GM19468 (cell line): ENCODE measurements around the gene CEP55.
A peak's percentile ranks its signal among the peaks of the same experiment; 100 is the strongest.
"Not testable (repeated sequence)": the region's sequence is repeated elsewhere in the genome, so short reads cannot be mapped to it uniquely, and the experiment has no call there.

ENCODE experiments used
- ATAC-seq: cut with Tn5 transposase; IDR thresholded peaks from one replicate; pipeline ENCODE4 v1.9.1; 2021; ENCODE audit warnings: mild to moderate bottlenecking, moderate library complexity, moderate number of reproducible peaks; ENCODE audit not compliant: unreplicated experiment; ENCODE audit errors: extremely low read depth

The CEP55 gene

DNA sequence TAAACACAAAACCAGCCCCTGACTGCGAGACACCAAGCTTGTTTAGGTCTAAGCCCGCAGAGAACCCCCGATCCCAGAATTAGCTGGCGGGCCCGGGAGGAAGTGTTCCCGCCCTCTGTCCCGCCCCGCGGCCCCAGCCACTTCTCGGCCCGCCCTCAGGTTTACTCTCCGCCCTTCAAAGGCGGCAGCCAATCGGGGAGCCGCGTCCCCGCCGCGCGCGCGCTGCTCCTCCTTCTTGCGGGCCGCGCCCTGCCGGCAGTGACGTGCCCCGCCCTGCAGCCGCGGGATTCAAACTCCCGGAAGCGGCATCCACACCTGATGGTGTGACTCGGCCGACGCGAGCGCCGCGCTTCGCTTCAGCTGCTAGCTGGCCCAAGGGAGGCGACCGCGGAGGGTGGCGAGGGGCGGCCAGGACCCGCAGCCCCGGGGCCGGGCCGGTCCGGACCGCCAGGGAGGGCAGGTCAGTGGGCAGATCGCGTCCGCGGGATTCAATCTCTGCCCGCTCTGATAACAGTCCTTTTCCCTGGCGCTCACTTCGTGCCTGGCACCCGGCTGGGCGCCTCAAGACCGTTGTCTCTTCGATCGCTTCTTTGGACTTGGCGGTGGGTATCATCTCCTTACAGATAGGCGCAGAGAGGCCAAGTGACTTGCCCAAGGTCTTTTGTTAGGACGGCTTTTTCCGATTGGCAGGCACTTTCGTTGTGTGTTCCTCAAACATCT is at the start of gene CEP55:
Gene CEP55 (plus strand): TSS at position 291 of the 720 bp plus-strand sequence. CDS start 3,440 bp downstream, outside the sequence.
- peak; percentile 95 for ATAC-seq

DNA sequence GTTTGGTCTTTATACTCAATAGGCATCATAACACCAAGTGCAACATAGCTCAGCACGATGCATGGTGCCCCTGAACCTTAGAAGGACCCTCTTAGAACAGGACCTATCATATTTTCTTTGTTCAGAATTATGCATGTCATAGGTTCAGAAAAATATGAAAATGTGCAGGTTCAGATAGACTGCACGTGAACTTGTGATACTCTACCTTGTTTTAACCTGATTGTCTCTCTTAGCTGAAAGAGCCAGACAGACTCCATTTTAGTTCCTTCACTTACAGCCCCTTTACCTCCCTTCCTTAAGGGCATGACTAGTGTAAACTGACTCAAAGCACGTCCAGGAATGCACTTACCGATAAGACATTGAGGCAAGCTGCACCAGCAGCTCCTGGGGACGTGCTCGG is 49.4 kb upstream of the CEP55 start:
- no peak for ATAC-seq

DNA sequence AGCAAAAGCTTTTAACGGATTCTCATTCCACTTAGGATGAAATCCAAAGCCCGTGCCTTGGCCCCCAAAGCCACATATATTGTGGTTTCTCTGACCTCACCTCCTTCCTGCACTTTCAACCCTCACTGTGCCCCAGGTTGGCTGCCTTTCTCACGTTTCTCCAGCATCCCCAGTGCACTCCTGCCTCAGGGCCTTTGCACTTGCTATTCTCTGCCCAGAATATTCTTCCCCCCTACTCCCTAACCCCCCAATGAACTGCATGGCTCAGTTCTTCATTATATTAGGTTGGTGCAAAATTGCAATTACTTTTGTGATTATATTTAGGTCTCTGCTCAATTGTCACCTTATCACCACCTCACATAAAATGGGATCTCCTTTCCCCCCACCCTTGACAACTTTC is 48.4 kb upstream of the CEP55 start:
- ATAC-seq: no peak

DNA sequence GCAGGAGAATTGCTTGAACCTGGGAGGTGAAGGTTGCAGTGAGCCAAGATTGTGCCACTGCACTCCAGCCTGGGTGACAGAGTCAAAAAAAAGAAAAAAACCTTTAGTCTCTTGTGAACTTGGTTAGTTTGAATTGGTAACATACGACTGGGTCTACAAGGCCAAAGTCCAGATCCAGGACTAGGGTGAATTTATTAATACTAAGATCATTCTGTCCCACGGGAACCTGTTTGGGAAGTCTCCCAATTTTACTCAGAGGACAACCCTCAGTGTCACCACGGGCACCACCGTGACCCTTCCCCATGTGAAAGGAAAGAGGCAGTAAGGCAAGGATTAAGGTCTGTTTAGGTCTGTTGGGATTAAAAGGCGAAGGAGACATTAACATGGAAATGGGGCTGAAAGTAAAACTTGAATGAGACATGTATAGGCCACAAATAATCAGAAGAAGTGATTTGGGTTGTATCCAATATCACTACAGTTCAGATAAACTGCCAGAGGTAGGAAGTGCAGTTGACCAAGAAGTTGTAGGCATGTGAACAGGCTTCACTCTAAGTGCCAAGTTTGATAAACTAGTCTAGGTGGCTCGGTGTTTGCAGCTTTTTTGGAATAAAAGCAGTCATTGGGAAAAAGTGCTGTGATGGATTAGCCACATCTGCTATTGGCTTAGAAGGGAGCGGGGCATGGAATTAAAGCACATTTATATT is 45.0 kb upstream of the CEP55 start:
- ATAC-seq: no peak

DNA sequence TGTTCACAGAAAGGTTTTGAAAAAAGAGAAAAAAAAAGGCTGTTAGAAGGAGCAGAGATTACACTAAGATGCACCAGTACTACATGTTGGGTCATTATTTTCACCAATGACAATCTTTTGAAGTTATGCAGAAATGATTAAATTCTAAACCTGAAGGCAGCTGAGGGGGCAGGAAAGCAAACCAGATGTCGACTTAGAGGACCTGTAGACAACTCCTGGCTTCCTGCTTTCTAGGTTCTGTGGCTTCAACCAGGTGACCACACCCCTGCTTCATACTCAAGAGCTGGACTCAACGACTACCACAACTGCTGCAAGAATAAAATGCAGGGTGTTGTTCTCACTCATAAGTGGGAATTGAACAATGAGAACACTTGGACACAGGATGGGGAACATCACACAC is 44.3 kb upstream of the CEP55 start:
- no peak for ATAC-seq

DNA sequence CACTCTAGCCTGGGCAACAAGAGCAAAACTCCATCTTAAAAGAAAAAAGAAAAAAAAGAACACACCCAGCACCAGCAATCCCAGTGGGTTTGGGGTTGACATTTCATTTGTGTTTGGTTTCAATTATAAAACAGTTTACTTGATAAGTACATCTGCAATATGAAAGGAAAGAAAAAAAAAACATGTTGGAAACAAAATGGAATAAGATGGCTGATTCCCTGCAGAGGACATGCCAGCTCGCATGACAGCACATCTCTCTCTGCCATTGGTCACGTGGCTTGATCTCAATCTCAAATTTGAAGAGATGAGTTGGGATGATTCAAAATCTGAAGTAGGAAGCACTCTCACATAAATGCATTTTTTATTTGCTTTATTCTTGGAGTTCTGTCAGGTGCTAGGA is 42.3 kb upstream of the CEP55 start:
- ATAC-seq: no peak

DNA sequence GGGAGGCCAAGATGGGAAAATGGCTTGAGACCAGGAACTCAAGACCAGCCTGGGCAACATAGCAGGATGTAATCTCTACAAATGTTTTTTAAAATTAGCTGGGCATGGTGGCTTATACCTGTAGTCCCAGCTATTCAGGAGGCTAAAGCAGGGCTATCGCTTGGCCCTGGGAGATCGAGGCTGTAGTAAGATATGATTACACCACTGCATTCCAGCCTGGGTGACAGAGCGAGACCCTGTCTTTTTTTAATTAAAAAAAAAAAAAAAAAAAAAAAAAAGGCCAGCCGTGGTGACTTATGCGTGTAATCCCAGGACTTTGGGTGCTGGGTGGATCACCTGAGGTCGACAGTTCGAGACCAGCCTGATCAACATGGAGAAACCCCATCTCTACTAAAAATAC is 41.7 kb upstream of the CEP55 start:
- ATAC-seq: no peak

DNA sequence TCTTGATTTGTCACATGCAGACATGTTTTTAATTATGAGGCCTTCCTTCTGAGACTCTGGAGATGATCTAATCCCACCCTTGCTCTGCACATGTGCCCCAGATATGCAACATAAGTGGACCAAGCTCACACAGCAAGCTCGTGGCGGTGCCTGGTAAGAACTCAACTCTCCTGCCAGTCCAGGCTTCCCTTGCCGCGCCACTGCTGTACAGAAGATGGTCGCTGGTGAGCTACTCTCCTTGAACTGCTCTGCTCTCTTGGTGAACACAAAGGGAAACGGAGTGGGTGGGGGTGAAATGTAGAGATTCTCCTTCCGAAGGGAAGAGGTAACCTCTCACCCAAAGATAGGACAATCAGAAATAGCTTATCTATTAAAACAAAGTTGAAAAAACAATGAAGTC is 39.9 kb upstream of the CEP55 start:
- no peak for ATAC-seq

DNA sequence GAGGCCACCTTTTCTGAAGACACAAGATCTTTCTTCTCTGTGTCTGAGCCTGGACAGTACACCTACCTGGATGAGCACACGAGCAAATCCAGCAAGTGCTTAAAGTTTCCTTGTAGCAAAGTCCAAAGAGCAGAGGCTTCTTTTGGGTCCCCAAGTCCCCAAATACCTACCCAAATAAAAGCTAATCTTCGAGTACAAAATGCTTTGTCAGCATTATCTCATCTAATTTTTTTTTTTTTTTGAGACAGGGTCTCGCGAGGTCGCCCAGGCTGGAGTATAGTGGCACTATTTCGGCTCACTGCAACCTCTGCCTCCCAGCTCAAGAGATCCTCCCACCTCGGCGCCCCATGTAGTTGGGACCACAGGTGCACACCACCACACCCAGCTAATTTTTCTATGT is 38.9 kb upstream of the CEP55 start:
- no peak for ATAC-seq

DNA sequence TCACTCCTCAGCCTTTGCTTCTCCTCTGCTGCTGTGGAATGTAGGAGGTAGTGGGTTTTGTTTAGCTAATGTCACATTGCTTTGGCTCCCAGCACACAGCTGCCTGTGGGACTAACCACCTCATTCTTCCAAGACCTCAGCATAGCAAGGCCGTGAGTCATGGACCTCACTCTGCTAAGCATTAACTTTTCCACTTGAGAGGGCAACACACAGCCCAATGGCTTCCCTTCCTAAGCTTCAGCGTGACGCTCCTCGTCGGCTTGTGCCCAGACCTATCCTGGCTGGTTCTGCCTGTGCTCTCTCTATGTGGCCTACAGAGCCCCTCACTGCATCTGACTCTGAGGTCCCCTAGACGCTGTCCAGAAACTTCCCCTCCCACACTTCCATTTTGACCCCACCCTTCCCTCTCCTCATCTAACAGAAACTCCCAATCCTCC is 37.6 kb upstream of the CEP55 start:
- ATAC-seq: no peak

DNA sequence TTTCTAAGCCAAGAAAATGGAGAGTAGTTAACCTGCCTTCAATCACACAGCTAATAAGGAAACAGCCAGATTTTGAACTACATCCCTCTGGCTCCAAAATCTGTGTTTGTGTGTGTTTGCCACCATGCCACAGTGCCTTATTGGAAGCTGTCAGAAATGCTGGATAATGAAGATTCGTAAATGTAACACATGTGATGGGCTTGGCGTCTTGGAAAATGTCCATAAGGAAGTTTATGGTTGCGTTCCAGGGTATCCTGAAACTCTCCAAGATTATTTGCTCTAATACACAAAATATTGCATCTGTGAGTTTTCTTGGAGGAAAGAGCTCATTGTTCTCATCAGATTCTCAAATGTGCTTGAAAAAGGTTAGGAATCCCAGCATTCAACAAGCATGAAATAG is 36.9 kb upstream of the CEP55 start:
- ATAC-seq: no peak

DNA sequence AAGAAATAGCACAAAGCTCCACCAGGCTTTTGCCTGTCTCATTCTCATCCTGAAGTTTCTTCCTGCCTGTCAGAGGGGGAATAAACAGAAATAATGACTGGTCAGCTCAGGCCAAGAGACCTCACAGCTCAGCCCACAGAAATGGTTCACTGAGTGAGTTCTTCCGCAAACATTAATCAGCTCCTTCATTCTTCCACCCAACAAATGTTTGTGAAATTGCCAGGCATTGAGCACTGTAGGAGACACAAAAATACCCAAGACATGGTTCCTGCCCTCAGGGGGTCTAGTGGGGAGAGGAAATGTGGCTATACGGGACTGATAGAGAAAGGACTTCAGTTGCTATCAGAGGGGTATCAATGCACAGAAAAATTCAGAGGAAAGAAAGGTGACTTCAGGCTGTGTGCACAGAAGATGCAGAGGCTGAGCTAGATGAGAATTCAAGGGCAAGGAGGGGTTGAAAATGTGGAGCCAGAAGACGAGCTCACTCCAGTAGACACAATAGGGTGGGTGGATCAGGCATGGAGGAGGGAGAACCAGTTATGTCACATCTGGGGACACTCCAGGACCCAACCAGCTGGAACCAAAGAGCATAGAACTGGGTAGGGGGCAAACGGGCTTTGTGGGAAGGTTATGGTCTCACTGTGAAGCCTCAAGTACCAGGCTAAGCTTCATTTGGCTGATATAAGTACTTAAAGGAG is 35.2 kb upstream of the CEP55 start:
- no peak for ATAC-seq

DNA sequence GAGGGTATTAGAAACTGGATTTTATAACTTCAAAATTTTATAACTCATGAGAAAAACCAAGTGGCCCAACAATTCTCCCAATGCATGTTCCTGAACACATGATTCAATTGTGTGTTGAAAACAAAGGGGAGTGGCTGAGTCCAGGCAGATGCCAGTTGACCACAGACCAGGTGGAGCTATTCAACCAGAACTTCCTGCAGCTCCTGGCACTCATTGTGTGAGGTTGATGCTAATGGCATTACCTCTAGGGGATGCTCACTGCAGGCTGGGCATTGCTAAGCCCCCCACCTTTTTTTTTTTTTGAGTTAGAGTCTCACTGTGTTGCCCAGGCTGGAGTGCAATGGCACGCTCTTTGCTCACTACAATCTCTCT is 34.6 kb upstream of the CEP55 start:
- no peak for ATAC-seq

DNA sequence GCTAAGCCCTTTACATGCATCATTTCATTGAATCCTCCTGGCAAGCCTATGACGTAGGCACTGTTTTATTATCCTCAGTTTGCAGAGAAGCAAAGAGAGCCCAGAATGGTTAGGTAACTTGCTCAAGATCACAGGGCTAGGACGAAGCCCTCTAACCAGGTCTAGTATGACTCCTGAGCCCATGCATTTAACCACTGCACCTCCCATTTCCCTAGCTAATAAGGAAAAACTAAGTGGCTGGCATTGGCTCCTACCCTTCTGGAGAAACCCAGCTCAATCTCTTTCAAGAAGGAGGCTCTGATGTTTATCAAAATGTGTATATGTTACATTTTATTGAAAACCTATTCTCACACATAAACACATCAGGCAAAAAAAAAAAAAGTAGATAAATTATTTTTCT is 34.0 kb upstream of the CEP55 start:
- no peak for ATAC-seq

DNA sequence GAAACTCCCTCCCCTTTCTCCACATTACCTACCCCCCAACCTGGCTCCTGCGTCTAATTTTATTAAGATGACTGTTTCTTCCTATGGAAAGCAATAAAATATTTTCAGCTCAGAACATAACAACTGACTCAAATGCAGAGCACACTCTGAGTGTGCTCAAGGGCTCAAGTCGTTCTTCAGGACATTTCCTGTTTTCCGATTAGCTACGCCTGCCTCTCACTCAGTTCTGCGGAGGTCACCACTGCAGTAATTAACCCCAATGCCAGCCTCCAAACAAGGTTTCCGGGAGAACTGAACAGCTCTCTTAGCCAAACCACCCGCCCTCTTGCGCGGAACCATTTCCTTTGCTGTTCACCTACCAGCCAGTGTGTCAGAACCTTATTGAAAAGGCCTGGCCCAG is 33.5 kb upstream of the CEP55 start:
- ATAC-seq: no peak

DNA sequence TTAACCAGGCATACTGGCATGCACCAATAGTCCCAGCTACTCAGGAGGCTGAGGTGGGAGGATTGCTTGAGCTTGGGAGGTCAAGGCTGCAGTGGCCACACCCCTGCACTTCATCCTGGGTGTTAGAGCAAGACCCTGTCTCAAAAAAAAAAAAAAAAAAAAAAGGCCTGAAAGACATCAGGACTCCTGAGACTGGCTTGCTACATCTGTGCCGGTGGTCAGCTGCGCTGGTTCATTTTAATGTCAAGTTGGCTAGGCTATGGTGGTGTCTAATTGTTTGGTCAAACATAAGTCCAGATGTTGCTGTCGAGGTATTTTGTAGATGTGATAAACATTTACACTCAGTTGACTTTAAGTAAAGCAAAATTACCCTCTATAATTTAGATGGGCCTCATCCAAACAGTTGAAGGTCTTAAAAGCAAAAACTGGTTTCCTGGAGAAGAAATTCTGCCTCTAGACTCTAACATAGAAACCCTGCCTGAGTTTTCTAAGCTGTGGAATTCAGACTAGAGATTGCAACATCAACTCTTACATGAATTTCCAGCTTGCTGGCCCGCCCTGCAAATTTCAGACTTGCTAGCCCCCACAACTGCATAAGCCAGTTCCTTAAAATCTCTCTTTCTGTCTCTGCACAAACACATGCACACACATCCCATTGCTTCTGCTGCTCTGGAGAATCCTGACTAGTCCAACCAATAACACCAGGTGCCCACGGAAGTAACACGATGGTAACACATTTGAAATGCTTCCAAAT is 32.5 kb upstream of the CEP55 start:
- no peak for ATAC-seq

DNA sequence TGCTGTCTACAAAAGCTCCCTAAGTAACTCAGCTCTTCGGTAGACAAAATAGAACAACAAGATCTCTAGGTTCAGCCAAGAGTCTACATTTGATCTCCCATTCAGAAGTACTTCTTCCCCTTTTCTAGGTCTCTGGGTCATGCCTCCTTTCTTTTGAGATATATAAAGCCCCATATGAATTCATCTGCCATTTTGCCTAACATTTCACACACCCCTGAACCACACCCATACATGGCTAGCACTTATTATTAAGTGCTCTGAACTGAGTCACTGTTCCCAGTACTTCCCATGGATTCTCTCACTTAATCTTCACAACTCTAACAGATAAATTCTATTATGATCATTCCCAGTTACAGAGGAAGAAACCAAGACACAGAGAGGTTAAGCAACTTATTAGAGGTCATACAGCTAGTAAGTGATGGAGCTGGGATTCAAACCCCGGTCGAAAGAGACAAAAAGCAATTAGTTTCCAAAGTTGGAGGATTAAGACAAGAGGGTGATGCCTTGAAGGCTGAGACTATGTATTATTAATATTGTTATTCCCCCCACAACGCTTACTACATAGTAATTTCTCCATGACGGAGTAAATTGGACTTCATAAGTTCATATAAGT is 31.5 kb upstream of the CEP55 start:
- ATAC-seq: no peak

DNA sequence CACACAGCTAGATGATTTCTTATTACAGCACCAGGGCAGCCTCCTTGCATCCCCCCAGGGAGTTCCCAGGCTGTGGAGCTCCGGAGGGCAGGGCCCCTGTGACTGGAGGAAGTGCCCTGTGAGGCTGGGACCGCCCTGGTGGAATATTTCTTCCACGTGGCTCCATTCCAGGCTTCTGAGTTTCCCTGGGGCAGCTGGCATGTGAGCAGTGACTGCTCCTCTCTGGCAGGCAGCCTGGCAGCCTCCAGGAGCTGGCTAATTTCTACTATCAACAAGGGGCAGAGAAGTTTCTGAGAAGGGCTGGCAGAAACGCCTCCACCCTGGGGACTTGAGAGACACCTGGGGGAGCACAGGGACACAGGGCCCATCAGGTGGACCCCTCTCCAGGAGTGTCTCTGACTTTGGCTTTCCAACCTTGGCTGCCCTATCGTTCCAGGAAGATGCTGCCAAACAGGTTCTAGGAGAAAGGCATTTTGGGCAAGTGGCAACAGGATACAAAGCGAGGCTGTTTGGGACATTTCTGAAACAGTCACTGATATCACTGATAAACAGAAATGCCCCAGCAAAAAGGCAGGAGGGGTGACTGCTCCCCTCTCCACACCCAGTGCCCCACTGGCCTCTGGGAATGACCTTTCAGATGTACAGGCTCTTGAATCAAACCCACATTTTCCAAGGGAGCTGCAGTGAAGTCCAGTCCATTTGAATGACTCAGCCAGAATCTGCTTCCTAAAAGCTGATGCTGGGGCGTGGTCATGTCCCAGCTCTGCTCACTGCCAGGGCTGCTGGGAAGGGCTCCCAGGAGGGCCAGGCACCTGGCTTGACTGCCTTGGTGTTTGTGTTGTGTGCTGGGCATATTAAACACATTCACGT is 30.4 kb upstream of the CEP55 start:
- ATAC-seq: no peak

DNA sequence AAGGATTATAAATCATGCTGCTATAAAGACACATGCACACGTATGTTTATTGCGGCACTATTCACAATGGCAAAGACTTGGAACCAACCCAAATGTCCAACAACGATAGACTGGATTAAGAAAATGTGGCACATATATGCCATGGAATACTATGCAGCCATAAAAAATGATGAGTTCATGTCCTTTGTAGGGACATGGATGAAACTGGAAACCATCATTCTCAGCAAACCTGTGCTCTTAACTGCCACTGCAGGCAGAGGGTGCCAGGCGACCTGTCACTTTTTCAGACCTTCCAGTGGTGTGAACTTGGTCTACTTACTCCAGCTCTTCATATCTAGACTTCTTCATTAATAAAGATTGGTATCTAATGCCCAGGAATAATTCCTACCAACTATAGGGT is 28.8 kb upstream of the CEP55 start:
- not testable (repeated sequence) for ATAC-seq
